ENCODE data around the gene ALLC.
"Not testable (repeated sequence)": the region's sequence is repeated elsewhere in the genome, so short reads cannot be mapped to it uniquely, and the experiment has no call there.

ALLC gene

GRCh38 chr2:3626812-3627499 is 31.0 kb upstream of the ALLC start:
- DNase-seq: no peak

DNA sequence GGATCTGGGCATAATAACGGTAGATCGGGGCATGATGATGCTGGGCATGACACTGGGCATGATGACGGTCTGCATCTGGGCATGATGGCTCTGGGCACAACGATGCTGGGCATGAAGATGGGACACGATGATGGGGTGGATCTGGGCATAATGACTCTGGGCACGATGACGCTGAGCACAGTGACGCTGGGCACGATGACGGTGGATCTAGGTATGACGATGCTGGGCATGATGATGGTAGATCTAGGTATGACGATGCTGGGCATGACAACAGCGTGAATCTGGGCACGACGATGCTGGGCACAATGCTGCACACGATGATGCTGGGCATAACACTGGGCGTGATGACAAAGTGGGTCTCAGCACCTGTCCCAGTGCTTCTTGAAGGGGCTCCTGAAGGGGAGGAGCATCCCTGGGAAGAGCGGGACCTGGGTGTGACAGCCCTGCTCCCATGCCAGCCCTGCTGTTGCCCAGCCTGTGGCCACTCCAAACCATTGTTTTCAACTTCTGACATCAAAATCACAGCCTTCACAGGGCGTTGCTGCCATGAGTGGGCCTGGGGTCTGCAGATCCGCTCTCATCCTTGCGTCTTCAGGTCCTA is 30.4 kb upstream of the ALLC start:
- DNase-seq: no peak

- DNase-seq: no peak
These were observed 29.7 kb upstream of the ALLC start for GRCh38 chr2:3628241-3628679.

GRCh38 chr2:3628800-3629199 is 29.2 kb upstream of the ALLC start:
- peak; percentile 18 for DNase-seq

GRCh38 chr2:3630631-3631030 is 27.4 kb upstream of the ALLC start:
- DNase-seq: no peak

DNA sequence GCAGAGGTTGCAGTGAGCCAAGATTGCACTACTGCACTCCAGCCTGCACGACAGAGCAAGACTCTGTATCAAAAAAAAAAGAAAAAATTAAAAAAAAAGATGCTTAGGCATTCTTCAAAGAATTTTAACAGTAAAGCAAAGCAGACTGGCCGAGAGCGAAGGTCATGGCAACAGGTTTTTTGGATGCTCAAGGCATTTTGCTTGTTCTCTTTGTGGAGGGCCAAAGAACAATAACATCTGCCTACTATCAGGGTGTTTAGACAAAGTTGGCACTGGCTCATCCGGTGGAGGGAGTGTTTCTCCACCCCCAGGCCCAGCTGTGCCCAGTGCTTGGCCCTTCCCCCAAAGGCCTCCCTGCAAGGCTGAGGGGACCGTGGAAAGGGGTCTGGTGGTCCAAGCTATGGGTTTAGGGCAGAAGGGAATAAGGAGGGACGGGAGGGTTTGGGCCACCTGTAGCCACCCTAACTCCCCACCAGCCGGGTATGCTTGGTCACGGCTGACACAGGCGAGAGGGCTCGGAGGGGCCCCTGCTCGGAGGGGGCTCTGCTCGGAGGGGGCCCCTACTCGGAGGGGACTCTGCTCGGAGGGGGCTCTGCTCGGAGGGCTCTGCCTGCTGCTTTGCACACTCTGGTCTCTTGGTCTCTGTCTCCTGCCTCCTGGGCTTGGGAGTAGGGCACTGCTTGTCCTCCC is 26.7 kb upstream of the ALLC start:
- no peak for DNase-seq

DNA sequence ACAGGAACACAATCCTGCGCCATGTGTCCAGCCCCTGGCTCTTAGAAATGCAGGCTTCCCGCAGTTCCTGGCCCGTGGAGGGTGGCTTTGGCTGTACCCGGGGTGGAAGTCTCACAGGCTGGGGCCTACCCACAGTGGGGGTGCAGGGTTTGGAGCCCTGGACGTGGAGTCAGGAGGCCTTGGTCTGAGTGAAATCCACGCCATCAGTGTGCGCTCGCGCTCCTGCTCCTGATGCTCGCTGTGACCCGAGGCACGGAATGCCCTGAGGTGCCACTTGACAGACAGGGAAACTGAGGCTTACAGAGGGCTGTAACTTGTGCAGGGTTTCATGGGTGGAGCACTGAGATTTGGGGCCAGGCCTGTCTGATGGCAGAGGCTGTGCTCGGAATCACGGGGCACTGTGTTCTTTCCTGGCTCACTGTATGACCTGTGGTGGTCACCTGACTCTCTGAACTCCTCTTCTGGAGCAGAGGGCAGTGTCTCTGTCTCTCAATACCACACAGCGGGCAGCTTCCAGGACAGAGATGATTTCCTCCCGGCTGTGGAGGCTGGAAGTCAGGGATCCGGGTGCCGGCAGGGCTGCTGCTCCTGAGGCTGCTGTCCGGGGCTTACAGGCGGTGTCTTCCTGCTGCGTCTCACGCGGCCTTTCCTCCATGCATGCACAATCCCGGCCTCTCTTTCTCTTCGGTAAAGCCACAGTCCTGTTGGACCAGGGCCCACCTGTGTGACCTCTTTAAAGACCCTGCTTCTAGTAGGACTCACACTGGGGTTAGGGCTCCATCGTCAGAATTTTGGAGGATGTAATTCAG is 25.9 kb upstream of the ALLC start:
- DNase-seq: no peak

DNA sequence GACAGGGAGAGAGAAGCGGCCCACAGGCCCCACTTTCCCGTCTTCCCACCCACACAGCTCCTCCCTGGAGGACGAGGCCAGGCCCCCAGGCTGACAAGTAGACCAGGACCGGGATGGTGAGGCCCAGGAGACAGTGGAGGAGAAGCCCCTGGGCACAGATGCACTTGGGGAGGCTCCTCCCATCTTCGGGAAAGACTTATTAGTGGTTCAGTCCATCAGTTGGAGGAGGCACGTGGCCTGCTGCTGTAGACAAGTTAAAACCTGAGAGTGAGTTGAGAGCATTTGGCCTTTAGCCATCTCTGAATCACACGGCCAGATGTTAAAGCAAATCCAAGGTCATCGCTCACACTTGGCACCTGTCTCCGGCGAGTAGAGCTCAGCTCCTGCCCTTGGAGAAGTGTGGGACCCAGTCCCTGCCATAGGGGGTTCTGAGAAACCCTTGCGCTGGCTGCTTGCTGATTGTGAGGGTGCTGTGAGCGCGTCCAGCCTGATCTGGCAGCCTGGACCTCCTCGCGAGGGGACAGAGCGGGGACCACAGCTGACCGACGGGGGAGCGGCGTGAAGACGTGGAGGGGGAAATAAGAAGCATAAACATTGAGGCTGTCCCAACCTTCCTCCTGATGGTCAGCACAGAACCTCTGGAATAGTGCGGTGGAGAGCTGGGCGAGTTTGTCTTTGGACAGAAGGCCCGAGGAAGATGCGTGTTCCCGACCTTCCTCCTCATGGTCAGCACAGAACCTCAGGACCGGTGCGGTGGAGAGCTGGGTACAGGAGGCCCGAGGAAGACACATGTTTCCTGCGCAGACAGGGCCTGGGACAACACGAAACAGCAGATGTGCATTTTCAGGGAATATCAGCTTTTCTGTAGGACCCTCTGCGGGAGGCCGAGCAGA is 24.7 kb upstream of the ALLC start:
- no peak for DNase-seq

DNA sequence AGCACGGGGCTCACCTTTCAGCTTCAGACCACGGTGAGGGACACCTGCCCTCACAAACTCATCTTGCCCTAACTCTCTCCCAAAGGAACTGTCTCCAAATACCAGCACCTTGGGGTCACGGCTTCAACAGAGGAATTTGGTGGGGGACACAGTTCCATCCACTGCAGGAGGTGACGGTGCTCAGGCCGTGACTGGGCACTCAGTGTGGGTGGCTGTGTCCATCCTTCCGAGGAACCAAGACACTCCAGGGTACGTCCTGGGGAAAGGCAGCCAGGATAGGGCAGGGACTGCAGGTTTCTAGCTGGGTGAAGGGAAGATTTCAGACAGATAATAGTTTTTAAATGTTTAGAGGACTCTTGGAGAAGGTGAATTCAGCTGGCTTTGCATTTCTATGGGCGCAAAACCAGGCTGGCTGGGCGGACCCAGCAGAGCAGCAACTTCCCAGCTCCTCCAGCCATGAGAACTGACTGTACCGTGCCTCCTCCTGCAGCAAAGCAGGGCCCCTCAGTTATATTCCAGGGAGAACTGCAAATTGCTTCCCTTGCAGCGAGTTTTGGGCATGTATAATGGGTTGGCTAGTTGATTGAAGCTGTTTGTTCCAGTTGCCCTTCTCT is 23.9 kb upstream of the ALLC start:
- DNase-seq: no peak

- DNase-seq: no peak
These were observed 23.3 kb upstream of the ALLC start for GRCh38 chr2:3634596-3635121.

DNA sequence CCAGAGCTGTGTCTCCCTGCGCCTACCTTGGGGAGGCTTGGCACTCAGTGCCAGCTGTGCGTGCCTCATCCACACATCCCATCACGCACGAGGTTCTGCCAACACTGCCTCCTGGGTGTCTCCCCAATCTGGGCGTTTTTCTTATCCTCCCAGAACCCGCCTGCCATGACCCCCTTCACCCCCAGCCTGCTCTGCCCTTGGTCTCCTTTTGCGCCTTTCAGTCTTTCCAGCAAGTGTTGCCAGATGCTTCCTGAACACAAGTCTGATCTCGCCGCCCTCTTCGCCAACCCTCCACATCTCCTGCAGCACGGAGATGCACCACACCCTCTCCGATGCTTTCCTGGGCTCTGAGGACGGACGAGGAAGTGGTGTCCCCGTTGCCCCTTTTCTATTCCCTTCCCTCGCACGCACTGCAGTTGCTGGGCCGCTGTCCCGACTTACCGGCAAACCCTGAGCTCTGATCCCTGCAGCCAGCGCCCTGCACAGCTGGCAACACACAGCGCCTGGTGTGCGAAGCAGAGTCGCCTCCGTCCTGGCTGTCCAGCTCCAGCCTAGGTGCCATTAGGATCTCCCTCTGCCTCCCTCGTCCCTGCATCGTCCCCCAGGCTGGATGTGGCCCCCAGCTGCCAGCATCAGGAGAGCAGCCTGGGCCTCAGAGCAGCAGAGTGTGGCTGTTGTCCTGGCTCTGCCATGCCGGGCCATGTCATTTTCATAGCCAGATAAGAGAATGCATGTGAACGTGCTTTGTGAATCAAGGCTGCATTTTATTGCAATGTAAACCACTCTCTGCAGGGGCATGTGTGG is 22.6 kb upstream of the ALLC start:
- DNase-seq: no peak

- not testable (repeated sequence) for DNase-seq
These were observed 22.0 kb upstream of the ALLC start for GRCh38 chr2:3635975-3636327.

DNA sequence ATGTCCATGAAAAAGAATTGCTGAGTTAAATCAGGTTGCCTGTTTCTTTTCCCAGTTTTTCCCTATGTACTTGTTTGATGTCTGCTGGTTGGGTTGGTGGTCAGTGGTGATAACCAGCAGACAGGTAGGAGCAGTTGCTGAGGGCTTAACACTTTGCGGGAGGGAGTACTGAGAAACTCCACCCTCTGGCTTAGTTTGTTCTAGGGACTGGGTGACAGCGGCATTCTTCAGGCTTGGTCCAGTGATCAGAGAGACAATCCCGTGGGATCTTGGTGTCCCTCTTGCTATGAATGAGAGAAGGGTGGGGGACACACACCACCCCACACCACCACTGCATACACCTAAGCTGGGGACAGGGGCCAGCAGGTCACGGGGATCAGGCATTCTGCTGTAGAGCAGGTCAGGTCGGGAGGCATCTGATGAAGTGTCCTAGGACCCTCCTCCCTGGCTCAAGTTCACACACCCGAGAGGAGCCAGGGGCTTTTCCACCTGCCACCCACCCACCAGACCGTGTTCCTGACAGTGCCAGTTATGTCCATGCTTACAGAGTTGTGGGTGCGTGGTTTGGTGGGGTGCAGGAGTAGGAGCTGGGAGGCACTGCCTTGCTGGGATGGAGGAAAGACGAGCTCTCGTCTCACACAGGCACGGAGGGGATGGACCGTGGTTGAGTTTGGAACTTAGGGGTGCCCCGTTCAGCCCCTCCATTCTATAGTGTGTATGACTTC is 21.3 kb upstream of the ALLC start:
- DNase-seq: no peak

DNA sequence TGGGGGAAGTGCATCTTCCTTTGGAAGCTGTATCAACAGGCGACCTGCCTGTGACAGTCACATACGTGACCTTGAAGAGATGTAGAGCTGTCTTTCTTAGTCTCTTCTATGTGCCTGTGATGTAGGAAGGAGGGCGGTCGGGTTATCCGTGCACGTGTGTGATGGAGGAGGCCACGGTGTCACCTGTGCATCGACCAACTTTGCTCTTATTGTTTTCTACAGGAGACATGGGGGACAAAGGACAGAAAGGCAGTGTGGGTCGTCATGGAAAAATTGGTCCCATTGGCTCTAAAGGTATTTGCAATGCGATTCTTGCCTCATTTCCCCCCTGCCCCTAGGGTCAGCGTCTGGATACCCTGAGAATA is 20.7 kb upstream of the ALLC start:
- DNase-seq: no peak

DNA sequence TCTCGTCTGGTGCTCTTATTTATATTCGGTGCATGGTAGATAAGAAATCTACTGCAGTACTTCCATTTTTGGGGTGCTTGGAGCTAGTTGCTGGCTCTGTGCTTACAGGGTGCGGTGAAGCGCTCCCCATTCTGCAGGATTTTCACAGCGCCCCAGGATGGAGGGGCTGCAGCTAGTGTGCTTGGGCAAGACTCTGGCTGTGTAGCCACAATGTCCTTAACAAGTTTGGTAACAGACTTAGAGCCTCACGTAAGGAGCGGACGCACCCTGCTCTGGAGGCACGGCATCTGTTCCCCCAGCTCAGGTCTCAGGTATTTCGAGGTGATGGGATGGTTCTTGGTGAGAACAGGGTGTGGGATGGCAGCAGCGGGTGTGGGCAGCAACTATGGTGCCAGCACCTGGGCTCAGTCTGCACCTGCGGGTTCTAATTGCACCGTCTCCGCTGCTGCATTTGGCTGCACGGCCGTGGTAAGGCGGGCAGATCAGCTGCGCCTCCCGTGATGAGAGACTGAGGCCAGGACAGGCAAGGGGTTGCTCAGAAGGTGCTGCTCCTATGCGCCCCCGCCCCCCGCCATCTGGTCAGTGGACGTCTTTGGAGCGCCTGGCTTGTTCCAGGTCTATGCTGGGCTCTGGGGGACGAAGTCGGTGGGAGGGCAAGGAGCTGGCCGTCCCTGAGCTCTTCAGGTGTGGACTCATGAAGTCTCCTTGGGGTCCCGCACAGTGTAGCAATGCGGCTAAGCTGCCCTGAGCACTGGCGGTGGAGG is 20.1 kb upstream of the ALLC start:
- DNase-seq: no peak

DNA sequence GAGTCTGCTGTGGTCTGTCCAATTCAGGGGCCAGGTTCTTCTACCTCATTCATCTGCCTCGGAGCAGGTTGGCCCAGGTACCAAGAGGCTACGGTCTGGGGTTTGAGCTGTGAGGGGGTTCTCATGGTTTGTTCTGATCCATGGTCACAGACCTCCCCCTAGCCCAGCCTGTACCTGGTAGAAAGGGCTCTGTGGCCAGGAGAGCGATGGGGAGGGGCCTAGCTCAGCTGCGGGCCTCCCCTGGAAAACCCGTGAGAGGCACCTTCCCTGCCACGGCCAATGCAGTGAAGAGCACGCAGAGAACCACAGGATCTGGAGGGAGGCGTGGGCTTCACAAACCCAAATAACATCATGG is 19.6 kb upstream of the ALLC start:
- no peak for DNase-seq

GRCh38 chr2:3639015-3639630 is 18.9 kb upstream of the ALLC start:
- no peak for DNase-seq

DNA sequence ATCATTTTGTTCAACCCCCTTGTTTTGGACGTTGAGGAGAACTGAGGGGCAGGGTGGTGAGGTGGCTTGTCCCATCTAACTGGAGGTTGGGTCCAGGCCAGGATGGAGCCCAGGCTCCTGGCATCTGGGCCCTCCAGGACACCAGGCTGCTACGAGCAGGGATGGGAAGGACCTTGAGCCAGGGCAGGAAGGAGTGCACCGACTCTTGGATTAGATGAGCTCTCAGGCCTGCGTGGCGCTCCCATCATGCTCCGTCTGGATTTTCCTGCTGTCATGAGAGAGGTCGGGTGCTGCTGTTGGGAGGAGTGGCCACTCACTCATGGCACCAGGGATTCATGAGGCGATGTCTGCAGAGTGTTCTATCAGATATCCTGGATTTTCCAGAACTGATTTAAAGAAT is 18.3 kb upstream of the ALLC start:
- no peak for DNase-seq

DNA sequence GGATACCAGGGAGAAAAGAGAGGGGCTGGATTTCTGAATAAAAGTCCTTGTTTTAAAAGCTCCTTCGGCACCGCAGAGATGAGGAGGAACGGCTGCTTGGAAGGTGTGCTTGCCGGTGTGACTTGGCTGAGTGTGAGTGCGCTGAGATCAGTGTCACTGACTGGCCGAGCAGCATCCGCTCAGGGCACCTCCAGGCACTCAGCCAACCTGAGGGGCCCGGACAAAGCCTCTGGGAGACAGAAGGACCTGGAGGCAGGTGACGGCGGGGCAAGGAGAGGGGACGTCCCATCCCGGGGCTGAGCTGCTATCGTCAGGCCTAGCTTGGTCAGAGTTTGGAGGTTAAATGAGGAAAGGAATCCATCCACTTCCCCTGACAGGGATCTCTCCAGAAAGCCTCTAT is 16.8 kb upstream of the ALLC start:
- DNase-seq: no peak

All from hematopoietic multipotent progenitor cell treated with erythropoietin and hydrocortisone succinate and interleukin-3 and kit ligand, for 6 days (in vitro differentiated cells).